ENCODE data around the gene LRP10.
"Not testable (repeated sequence)": the region's sequence is repeated elsewhere in the genome, so short reads cannot be mapped to it uniquely, and the experiment has no call there.

LRP10 gene

GRCh38 chr14:22850944-22851764 lies 20.4 kb upstream of the LRP10 start:
- H3K4me1 Mint-ChIP-seq, result peaks cover 28% of the 10 kb centered on the region
- H3K4me3 Mint-ChIP-seq, result no peak overlapping the region
- ATAC-seq, result no peak
- no peaks in the 10 kb centered on the region for H3K9me3 Mint-ChIP-seq
- peaks cover 10% of the 10 kb centered on the region for H3K27me3 Mint-ChIP-seq
- no peaks in the 10 kb centered on the region for H3K36me3 Mint-ChIP-seq
- H3K27ac Mint-ChIP-seq, result peak overlapping the region; percentile 24

GRCh38 chr14:22852178-22852577 lies 19.4 kb upstream of the LRP10 start:
- not testable (repeated sequence) for H3K9me3 Mint-ChIP-seq, H3K27ac Mint-ChIP-seq, H3K27me3 Mint-ChIP-seq, H3K36me3 Mint-ChIP-seq, ATAC-seq, H3K4me3 Mint-ChIP-seq
- H3K4me1 Mint-ChIP-seq, result peaks cover 22% of the 10 kb centered on the region

GRCh38 chr14:22852599-22852939 lies 19.0 kb upstream of the LRP10 start:
- no peak for ATAC-seq
- Mint-ChIP-seq H3K9me3 (no peaks in the 10 kb centered on the region), H3K27ac (peak overlapping the region; percentile 65), H3K4me1 (peaks cover 22% of the 10 kb centered on the region), H3K36me3 (no peaks in the 10 kb centered on the region), H3K27me3 (no peaks in the 10 kb centered on the region), H3K4me3 (no peak overlapping the region)

GRCh38 chr14:22852940-22853767 lies 18.4 kb upstream of the LRP10 start:
- Mint-ChIP-seq H3K27me3 (no peaks in the 10 kb centered on the region), H3K27ac (peak overlapping the region; percentile 65), H3K9me3 (no peaks in the 10 kb centered on the region), H3K4me1 (peaks cover 17% of the 10 kb centered on the region), H3K4me3 (peak overlapping the region; percentile 76), H3K36me3 (no peaks in the 10 kb centered on the region)
- ATAC-seq, result peak; percentile 95

GRCh38 chr14:22854296-22854695 lies 17.2 kb upstream of the LRP10 start:
- H3K27me3 Mint-ChIP-seq, H3K36me3 Mint-ChIP-seq, H3K4me1 Mint-ChIP-seq, H3K27ac Mint-ChIP-seq, H3K4me3 Mint-ChIP-seq, H3K9me3 Mint-ChIP-seq, ATAC-seq: not testable (repeated sequence)

- Mint-ChIP-seq H3K36me3 (no peaks in the 10 kb centered on the region), H3K4me3 (no peak overlapping the region), H3K4me1 (peaks cover 10% of the 10 kb centered on the region), H3K27me3 (no peaks in the 10 kb centered on the region), H3K9me3 (no peaks in the 10 kb centered on the region), H3K27ac (no peak overlapping the region)
- no peak for ATAC-seq
Observed at GRCh38 chr14:22854963-22855724, 16.4 kb upstream of the LRP10 start.

- Mint-ChIP-seq H3K4me3 (no peak overlapping the region), H3K9me3 (no peaks in the 10 kb centered on the region), H3K4me1 (peaks cover 10% of the 10 kb centered on the region), H3K27ac (no peak overlapping the region), H3K36me3 (no peaks in the 10 kb centered on the region), H3K27me3 (no peaks in the 10 kb centered on the region)
- ATAC-seq, result no peak
Observed at GRCh38 chr14:22856428-22856827, 15.1 kb upstream of the LRP10 start.

- H3K27me3 Mint-ChIP-seq, ATAC-seq, H3K4me3 Mint-ChIP-seq, H3K27ac Mint-ChIP-seq, H3K36me3 Mint-ChIP-seq, H3K4me1 Mint-ChIP-seq, H3K9me3 Mint-ChIP-seq: not testable (repeated sequence)
Observed at GRCh38 chr14:22860377-22860776, 11.2 kb upstream of the LRP10 start.

- Mint-ChIP-seq H3K27ac (no peak overlapping the region), H3K9me3 (no peaks in the 10 kb centered on the region), H3K4me1 (peaks cover 4% of the 10 kb centered on the region), H3K27me3 (no peaks in the 10 kb centered on the region), H3K36me3 (no peaks in the 10 kb centered on the region), H3K4me3 (no peak overlapping the region)
- ATAC-seq, result no peak
Observed at GRCh38 chr14:22861651-22862050, 9.9 kb upstream of the LRP10 start.

- Mint-ChIP-seq H3K4me1 (peaks cover 7% of the 10 kb centered on the region), H3K27ac (no peak overlapping the region), H3K9me3 (no peaks in the 10 kb centered on the region), H3K27me3 (no peaks in the 10 kb centered on the region), H3K36me3 (no peaks in the 10 kb centered on the region), H3K4me3 (no peak overlapping the region)
- no peak for ATAC-seq
Observed at GRCh38 chr14:22864979-22865378, 6.6 kb upstream of the LRP10 start.

GRCh38 chr14:22865424-22866405 lies 5.8 kb upstream of the LRP10 start:
- Mint-ChIP-seq H3K36me3 (no peaks in the 10 kb centered on the region), H3K9me3 (no peaks in the 10 kb centered on the region), H3K4me1 (peaks cover 10% of the 10 kb centered on the region), H3K4me3 (no peak overlapping the region), H3K27me3 (no peaks in the 10 kb centered on the region), H3K27ac (peak overlapping the region; percentile 51)
- ATAC-seq, result no peak

- no peak for ATAC-seq
- Mint-ChIP-seq H3K4me1 (peaks cover 17% of the 10 kb centered on the region), H3K4me3 (no peak overlapping the region), H3K36me3 (no peaks in the 10 kb centered on the region), H3K27ac (peak overlapping the region; percentile 51), H3K27me3 (no peaks in the 10 kb centered on the region), H3K9me3 (no peaks in the 10 kb centered on the region)
Observed at GRCh38 chr14:22866874-22867273, 4.7 kb upstream of the LRP10 start.

GRCh38 chr14:22870811-22871223 lies 723 bp upstream of the LRP10 start:
- Mint-ChIP-seq H3K4me1 (peaks cover 47% of the 10 kb centered on the region), H3K36me3 (peaks cover 20% of the 10 kb centered on the region)

GRCh38 chr14:22872033-22872832 lies 693 bp downstream of the LRP10 start:
- Mint-ChIP-seq H3K4me3 (peak overlapping the region; percentile 79), H3K27me3 (no peaks in the 10 kb centered on the region), H3K36me3 (peaks cover 30% of the 10 kb centered on the region), H3K27ac (peak overlapping the region; percentile 95), H3K4me1 (peaks cover 44% of the 10 kb centered on the region), H3K9me3 (no peaks in the 10 kb centered on the region)
- peak; percentile 61 for ATAC-seq

More at GRCh38 chr14:22870811-22871223, 723 bp upstream of the LRP10 start:
- Mint-ChIP-seq H3K9me3 (no peaks in the 10 kb centered on the region), H3K27me3 (no peaks in the 10 kb centered on the region), H3K27ac (peak overlapping the region; percentile 95), H3K4me3 (peak overlapping the region; percentile 79)
- ATAC-seq, result peak; percentile 75
